Liver (tissue), 3 donors: ENCODE data around the gene VRK2.

Experiments
- CTCF ChIP-seq: fragments of 150-350 bp; IDR thresholded peaks from 2 replicates; pipeline ENCODE4 v1.5.1; 2017; ENCODE audit warnings: improper control_type of control experiment, low read depth, low read length; ENCODE audit not compliant: missing input control
- EGR1 ChIP-seq, 2 donors: IDR thresholded peaks; 2 replicates each; pipeline ENCODE4 v1.6.1; 2016 to 2018; ENCODE audit warnings: antibody characterized with exemption in 2 of 2, low read depth in 2 of 2
- GABPA ChIP-seq, 2 donors: IDR thresholded peaks in 1 of 2; conservative IDR thresholded peaks in 1 of 2; 2 replicates each; pipeline ENCODE4 v1.6.1; 2016; ENCODE audit warnings: antibody characterized with exemption in 2 of 2, mild to moderate bottlenecking in 1 of 2, moderate library complexity in 1 of 2
- JUND ChIP-seq, 2 donors: IDR thresholded peaks; 2 replicates each; pipeline ENCODE4 v1.6.1; 2016; ENCODE audit warnings: antibody characterized with exemption in 2 of 2
- NR2F2 ChIP-seq: IDR thresholded peaks from 2 replicates; pipeline ENCODE4 v1.6.1; 2016; ENCODE audit warnings: antibody characterized with exemption
- RAD21 ChIP-seq, 2 donors: IDR thresholded peaks; 2 replicates each; pipeline ENCODE4 v1.6.1; 2016; ENCODE audit warnings: antibody characterized with exemption in 2 of 2, mild to moderate bottlenecking in 2 of 2
- RXRA ChIP-seq, 2 donors: IDR thresholded peaks; 2 replicates each; pipeline ENCODE4 v1.6.1; 2017 to 2018; ENCODE audit warnings: antibody characterized with exemption in 2 of 2, mild to moderate bottlenecking in 1 of 2
- SP1 ChIP-seq: IDR thresholded peaks from 2 replicates; pipeline ENCODE4 v1.6.1; 2018; ENCODE audit warnings: antibody characterized with exemption, mild to moderate bottlenecking
- TAF1 ChIP-seq: conservative IDR thresholded peaks from 2 replicates; pipeline ENCODE4 v1.6.1; 2016; ENCODE audit warnings: antibody characterized with exemption, mild to moderate bottlenecking
- YY1 ChIP-seq: IDR thresholded peaks from 2 replicates; pipeline ENCODE4 v1.6.1; 2016; ENCODE audit warnings: antibody characterized with exemption, mild to moderate bottlenecking
- TF ChIP-seq, protein P1 (sequence below): IDR thresholded peaks from 2 replicates; pipeline ENCODE4 v1.6.1; 2016; ENCODE audit warnings: antibody characterized with exemption
- TF ChIP-seq, protein P2 (sequence below): IDR thresholded peaks from 2 replicates; pipeline ENCODE4 v1.6.1; 2016; ENCODE audit warnings: antibody characterized with exemption, mild to moderate bottlenecking
- TF ChIP-seq, protein P3 (sequence below): IDR thresholded peaks from 2 replicates; pipeline ENCODE4 v1.6.1; 2016; ENCODE audit warnings: antibody characterized with exemption
- TF ChIP-seq, protein P4 (sequence below): IDR thresholded peaks from 2 replicates; pipeline ENCODE4 v1.6.1; 2016; ENCODE audit warnings: antibody characterized with exemption
- donor health status: healthy.
- donor health status: healthy.

GRCh38 chr2:58204195-58204959, 157.8 kb downstream of the VRK2 start:
- TF ChIP-seq CTCF (no peak), NR2F2 (no peak), GABPA (IDR thresholded peaks at IDR 0.05 in 1 of 2, conservative IDR thresholded peaks at IDR 0.05 in 1 of 2) (no peak), TAF1 (no peak), JUND (IDR thresholded peaks at IDR 0.05) (no peak), RAD21 (IDR thresholded peaks at IDR 0.05) (no peak), EGR1 (IDR thresholded peaks at IDR 0.05; ENCODE audit: low read depth in 2 of 2) (no peak), YY1 (no peak), SP1 (no peak), RXRA (IDR thresholded peaks at IDR 0.05) (no peak)
- TF ChIP-seq, protein P1, sequence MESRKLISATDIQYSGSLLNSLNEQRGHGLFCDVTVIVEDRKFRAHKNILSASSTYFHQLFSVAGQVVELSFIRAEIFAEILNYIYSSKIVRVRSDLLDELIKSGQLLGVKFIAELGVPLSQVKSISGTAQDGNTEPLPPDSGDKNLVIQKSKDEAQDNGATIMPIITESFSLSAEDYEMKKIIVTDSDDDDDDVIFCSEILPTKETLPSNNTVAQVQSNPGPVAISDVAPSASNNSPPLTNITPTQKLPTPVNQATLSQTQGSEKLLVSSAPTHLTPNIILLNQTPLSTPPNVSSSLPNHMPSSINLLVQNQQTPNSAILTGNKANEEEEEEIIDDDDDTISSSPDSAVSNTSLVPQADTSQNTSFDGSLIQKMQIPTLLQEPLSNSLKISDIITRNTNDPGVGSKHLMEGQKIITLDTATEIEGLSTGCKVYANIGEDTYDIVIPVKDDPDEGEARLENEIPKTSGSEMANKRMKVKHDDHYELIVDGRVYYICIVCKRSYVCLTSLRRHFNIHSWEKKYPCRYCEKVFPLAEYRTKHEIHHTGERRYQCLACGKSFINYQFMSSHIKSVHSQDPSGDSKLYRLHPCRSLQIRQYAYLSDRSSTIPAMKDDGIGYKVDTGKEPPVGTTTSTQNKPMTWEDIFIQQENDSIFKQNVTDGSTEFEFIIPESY, result no peak
- TF ChIP-seq, protein P2, sequence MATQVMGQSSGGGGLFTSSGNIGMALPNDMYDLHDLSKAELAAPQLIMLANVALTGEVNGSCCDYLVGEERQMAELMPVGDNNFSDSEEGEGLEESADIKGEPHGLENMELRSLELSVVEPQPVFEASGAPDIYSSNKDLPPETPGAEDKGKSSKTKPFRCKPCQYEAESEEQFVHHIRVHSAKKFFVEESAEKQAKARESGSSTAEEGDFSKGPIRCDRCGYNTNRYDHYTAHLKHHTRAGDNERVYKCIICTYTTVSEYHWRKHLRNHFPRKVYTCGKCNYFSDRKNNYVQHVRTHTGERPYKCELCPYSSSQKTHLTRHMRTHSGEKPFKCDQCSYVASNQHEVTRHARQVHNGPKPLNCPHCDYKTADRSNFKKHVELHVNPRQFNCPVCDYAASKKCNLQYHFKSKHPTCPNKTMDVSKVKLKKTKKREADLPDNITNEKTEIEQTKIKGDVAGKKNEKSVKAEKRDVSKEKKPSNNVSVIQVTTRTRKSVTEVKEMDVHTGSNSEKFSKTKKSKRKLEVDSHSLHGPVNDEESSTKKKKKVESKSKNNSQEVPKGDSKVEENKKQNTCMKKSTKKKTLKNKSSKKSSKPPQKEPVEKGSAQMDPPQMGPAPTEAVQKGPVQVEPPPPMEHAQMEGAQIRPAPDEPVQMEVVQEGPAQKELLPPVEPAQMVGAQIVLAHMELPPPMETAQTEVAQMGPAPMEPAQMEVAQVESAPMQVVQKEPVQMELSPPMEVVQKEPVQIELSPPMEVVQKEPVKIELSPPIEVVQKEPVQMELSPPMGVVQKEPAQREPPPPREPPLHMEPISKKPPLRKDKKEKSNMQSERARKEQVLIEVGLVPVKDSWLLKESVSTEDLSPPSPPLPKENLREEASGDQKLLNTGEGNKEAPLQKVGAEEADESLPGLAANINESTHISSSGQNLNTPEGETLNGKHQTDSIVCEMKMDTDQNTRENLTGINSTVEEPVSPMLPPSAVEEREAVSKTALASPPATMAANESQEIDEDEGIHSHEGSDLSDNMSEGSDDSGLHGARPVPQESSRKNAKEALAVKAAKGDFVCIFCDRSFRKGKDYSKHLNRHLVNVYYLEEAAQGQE, result no peak
- TF ChIP-seq, protein P3, sequence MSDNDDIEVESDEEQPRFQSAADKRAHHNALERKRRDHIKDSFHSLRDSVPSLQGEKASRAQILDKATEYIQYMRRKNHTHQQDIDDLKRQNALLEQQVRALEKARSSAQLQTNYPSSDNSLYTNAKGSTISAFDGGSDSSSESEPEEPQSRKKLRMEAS, result no peak
- TF ChIP-seq, protein P4, sequence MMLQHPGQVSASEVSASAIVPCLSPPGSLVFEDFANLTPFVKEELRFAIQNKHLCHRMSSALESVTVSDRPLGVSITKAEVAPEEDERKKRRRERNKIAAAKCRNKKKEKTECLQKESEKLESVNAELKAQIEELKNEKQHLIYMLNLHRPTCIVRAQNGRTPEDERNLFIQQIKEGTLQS, result no peak
